HepG2 (cell line): ENCODE data around the gene R3HCC1L. TPM values are rescaled to one million over a fixed set of nuclear protein-coding genes. Genes with fewer than 3 reads are reported as not detected.
A peak's percentile ranks its signal among the peaks of the same experiment; 100 is the strongest.

Experiments used
- ATAC-seq: fragments of 200-7000 bp; cut with Tn5 transposase; 3 replicates; pipeline ENCODE4 v1.9.1; 2020; ENCODE audit warnings: mild to moderate bottlenecking, moderate library complexity
- BruUV-seq: library from RNA; stranded (reverse); fragments of 400-500 nt; replicated peaks from 2 replicates; lab custom pipeline; 2021; lab: Mats Ljungman, UMichigan
- CTCF ChIA-PET: fragments of 300-600 bp; formaldehyde crosslinking; extraction: SDS; loops from one replicate; lab custom pipeline; 2021; ENCODE audit warnings: low total read pairs, inconsistent platforms, low intra/inter-chr PET ratio; lab: Yijun Ruan, JAX
- POLR2A ChIA-PET: fragments of 350-600 bp; sonication (Branson Sonifier 250); formaldehyde crosslinking; loops from one replicate; lab custom pipeline; 2020; ENCODE audit warnings: antibody characterized with exemption, inconsistent platforms; lab: Yijun Ruan, JAX
- DNase-seq: peaks from one replicate; pipeline ENCODE4 v3.0.0-alpha.2; 2015; ENCODE audit warnings: low spot score
- FAIRE-seq: peaks from 3 replicates; lab custom pipeline; 2011; peaks lifted over from hg19 to GRCh38; lab: Jason Lieb, UNC
- H2AFZ ChIP-seq: one replicate; pipeline ENCODE4 v1.6.1; 2011; ENCODE audit warnings: low read length, inconsistent platforms
- H3K27ac ChIP-seq: fragments of 300-600 bp; 3 replicates; pipeline ENCODE4 v1.8.0; 2011; ENCODE audit warnings: mixed run types, mild to moderate bottlenecking, mixed read lengths, low read length, inconsistent platforms; ENCODE audit not compliant: insufficient read depth; ENCODE audit errors: extremely low read length
- H3K27me3 ChIP-seq, 2 experiments: fragments of 200-600 bp in 1 of 2; 2 replicates in 1 of 2; 3 replicates in 1 of 2; pipeline versions ENCODE4 v1.6.0 to v1.8.0; 2011; ENCODE audit warnings: low read length in 2 of 2, mild to moderate bottlenecking in 2 of 2, moderate library complexity in 2 of 2, inconsistent platforms in 1 of 2; ENCODE audit not compliant: insufficient read depth in 2 of 2, control insufficient read depth in 1 of 2
- H3K36me3 ChIP-seq, 2 experiments: fragments of 200-600 bp in 1 of 2; replicated peaks in 1 of 2; 2 replicates in 1 of 2; 3 replicates in 1 of 2; pipeline versions ENCODE4 v1.5.1 to v1.8.0; 2011; ENCODE audit warnings: low read length in 2 of 2, inconsistent platforms in 1 of 2; ENCODE audit not compliant: insufficient read depth in 2 of 2, control insufficient read depth in 1 of 2
- H3K4me1 ChIP-seq: 2 replicates; pipeline ENCODE4 v1.5.1; 2012; ENCODE audit warnings: low read length, inconsistent platforms; ENCODE audit not compliant: insufficient read depth
- H3K4me2 ChIP-seq: 2 replicates; pipeline ENCODE4 v1.6.0; 2011; ENCODE audit warnings: low read depth, low read length, inconsistent platforms
- H3K4me3 ChIP-seq, 3 experiments: fragments of 200-600 bp in 1 of 3; sonication (generic), shearing (Covaris generic) in 1 of 3; replicated peaks in 1 of 3; 2 replicates each; pipeline ENCODE4 v1.5.1; 2011 to 2016; ENCODE audit warnings: low read length in 3 of 3, inconsistent platforms in 2 of 3, low read depth in 2 of 3, mild to moderate bottlenecking in 2 of 3, control low read depth in 1 of 3, mixed read lengths in 1 of 3; ENCODE audit not compliant: insufficient read depth in 1 of 3
- H3K79me2 ChIP-seq: one replicate; pipeline ENCODE4 v1.6.1; 2011; ENCODE audit warnings: low read length, inconsistent platforms; ENCODE audit not compliant: insufficient read depth
- H3K9ac ChIP-seq: 2 replicates; pipeline ENCODE4 v1.6.0; 2011; ENCODE audit warnings: mild to moderate bottlenecking, low read depth, low read length, inconsistent platforms; ENCODE audit not compliant: insufficient read depth
- H3K9me3 ChIP-seq: 2 replicates; pipeline ENCODE4 v1.5.1; 2012; ENCODE audit warnings: mild to moderate bottlenecking, low read length
- H4K20me1 ChIP-seq: 2 replicates; pipeline ENCODE4 v1.6.0; 2011; ENCODE audit warnings: inconsistent platforms, mild to moderate bottlenecking, low read length, moderate library complexity; ENCODE audit not compliant: insufficient read depth
- AGO2 ChIP-seq: fragments of 200-400 bp; formaldehyde crosslinking; optimal IDR thresholded peaks from 2 replicates; pipeline ENCODE3; 2017; ENCODE audit warnings: mild to moderate bottlenecking, low read depth, low read length, moderate library complexity
- ARNT2 ChIP-seq: sonication (generic); formaldehyde crosslinking; IDR thresholded peaks from 2 replicates; pipeline ENCODE4 v1.8.0; 2022; ENCODE audit warnings: mild to moderate bottlenecking, low read depth, missing genetic modification reagents, moderate library complexity
- DPF2 ChIP-seq: sonication (generic); formaldehyde crosslinking; IDR thresholded peaks from 2 replicates; pipeline ENCODE4 v1.4.0; 2020; ENCODE audit warnings: mild to moderate bottlenecking, low read depth, missing genetic modification reagents, borderline replicate concordance
- HCFC1 ChIP-seq: fragments of 150-350 bp; IDR thresholded peaks from 2 replicates; pipeline ENCODE4 v1.6.1; 2014; ENCODE audit warnings: low read depth, low read length
- MAFF ChIP-seq: IDR thresholded peaks from 2 replicates; pipeline ENCODE4 v1.6.1; 2011; ENCODE audit warnings: low read depth, low read length, improper control_type of control experiment
- MAFK ChIP-seq, 2 experiments: IDR thresholded peaks in 1 of 2; conservative IDR thresholded peaks in 1 of 2; 2 replicates each; pipeline ENCODE4 v1.6.1; 2011; ENCODE audit warnings: improper control_type of control experiment in 2 of 2, low read length in 2 of 2
- RORA ChIP-seq: sonication (generic); formaldehyde crosslinking; IDR thresholded peaks from 2 replicates; pipeline ENCODE4 v1.5.0; 2020; ENCODE audit warnings: mild to moderate bottlenecking, missing genetic modification reagents, moderate library complexity
- SIN3B ChIP-seq: fragments of 150-350 bp; IDR thresholded peaks from 2 replicates; pipeline ENCODE4 v1.6.1; 2014; ENCODE audit warnings: low read length
- SNAPC4 ChIP-seq: sonication (generic); formaldehyde crosslinking; IDR thresholded peaks from 2 replicates; pipeline ENCODE4 v1.4.0; 2020; ENCODE audit warnings: mild to moderate bottlenecking, missing genetic modification reagents
- THYN1 ChIP-seq: sonication (generic); formaldehyde crosslinking; IDR thresholded peaks from 2 replicates; pipeline ENCODE4 v1.8.1; 2023; ENCODE audit warnings: low read depth, mild to moderate bottlenecking, moderate library complexity, missing genetic modification reagents, borderline replicate concordance
- YEATS2 ChIP-seq: sonication (generic); formaldehyde crosslinking; IDR thresholded peaks from 2 replicates; pipeline ENCODE4 v1.4.0; 2020; ENCODE audit warnings: missing genetic modification reagents, borderline replicate concordance
- ZNF101 ChIP-seq: sonication (generic); formaldehyde crosslinking; IDR thresholded peaks from 2 replicates; pipeline ENCODE4 v1.4.0; 2020; ENCODE audit warnings: mild to moderate bottlenecking, low read depth, missing genetic modification reagents, borderline replicate concordance
- ZNF605 ChIP-seq: sonication (generic); formaldehyde crosslinking; IDR thresholded peaks from 2 replicates; pipeline ENCODE4 v1.8.0; 2022; ENCODE audit warnings: mild to moderate bottlenecking, missing genetic modification reagents
- WGBS: methylation state at CpG from one replicate; pipeline ENCODE4 v1.1.6; 2017; ENCODE audit warnings: low lambda C conversion rate; 5-methylcytosine and 5-hydroxymethylcytosine counted together
- in situ Hi-C: cut with HindIII; loops from 2 replicates; pipeline ENCODE4 v1.10.0; 2017; ENCODE audit warnings: low pct_unique_long_range_greater_than_20kb; ENCODE audit not compliant: extremely low pct_ligation_motif_present
- intact Hi-C: fragments of 100-400 bp; cut with micrococcal nuclease; formaldehyde crosslinking; loops from one replicate; pipeline ENCODE4 v1.10.0; 2022; ENCODE audit not compliant: unreplicated experiment
- polyA plus RNA-seq, 8 experiments: library from polyadenylated mRNA; depleted of rRNA in 3 of 8; stranded (reverse) in 7 of 8; unstranded in 1 of 8; fragments of >200 nt; fragmentation: Illumina TruSeq in 4 of 8; extraction: Trizol in 4 of 8; gene quantifications; 2 replicates each; pipeline versions ENCODE4 v1.2.1 to v1.2.3, GENCODE V29; 2011 to 2016; ENCODE audit warnings: low read depth in 4 of 8, missing spikeins in 1 of 8, mixed read lengths in 1 of 8; ENCODE audit not compliant: insufficient read depth in 1 of 8
- total RNA-seq, 5 experiments: library from RNA; depleted of rRNA; stranded (reverse); fragments of >200 nt; fragmentation: Illumina TruSeq; extraction: Trizol; gene quantifications; 2 replicates each; pipeline ENCODE4 v1.2.3, GENCODE V29; 2016; ENCODE audit warnings: low read depth in 1 of 5

Gene R3HCC1L
- total and polyA plus RNA-seq, 2 of the 13 experiments (the other 11 are each of a cell fraction or from before 2014, with no cell fraction given) = 6.5 to 12.2 TPM

- H3K79me2 ChIP-seq = no peaks in the 10 kb centered on the region
- WGBS = over 99% methylated on average over 2 of the region's 2 CpGs
- no peaks in the 10 kb centered on the region for H3K4me1 ChIP-seq
- no peaks in the 10 kb centered on the region for H3K27me3 ChIP-seq
- H3K27ac ChIP-seq = no peak overlapping the region
- H3K4me3 ChIP-seq = no peak overlapping the region
- TF ChIP-seq ZNF101 (CRISPR knock-in tag) (no peak), MAFF (peak; percentile 87), MAFK (conservative IDR thresholded peaks at IDR 0.05 in 1 of 2, IDR thresholded peaks at IDR 0.05 in 1 of 2; ENCODE audit: low read length in 2 of 2) (peak; percentile 82 to 89), RORA (CRISPR knock-in tag) (no peak), AGO2 (no peak)
- FAIRE-seq (no peak), DNase-seq (no peak), ATAC-seq (no peak)
- ChIA-PET CTCF (no interaction called here), POLR2A (no interaction called here)
- intact Hi-C loops = no loop called here
- H3K9me3 ChIP-seq = peaks cover 7% of the 10 kb centered on the region; the same call in 1 of the 2 replicates
- H2AFZ ChIP-seq = no peak overlapping the region
- in situ Hi-C loops = no loop called here
- no TSS peak for BruUV-seq
- H3K4me2 ChIP-seq = no peak overlapping the region
- H3K9ac ChIP-seq = no peak overlapping the region
- H4K20me1 ChIP-seq = no peaks in the 10 kb centered on the region
- peaks cover 0 to 3% of the 10 kb centered on the region in 2 experiments; a peak in 1 of 5 replicates for H3K36me3 ChIP-seq
Measured at GRCh38 chr10:98215373-98215772, 80.9 kb downstream of the R3HCC1L start.

- no peaks in the 10 kb centered on the region for H3K79me2 ChIP-seq
- WGBS = 96% methylated on average over 1 of the region's 1 CpG
- POLR2A ChIA-PET = no interaction called here
- no peak for TF ChIP-seq ARNT2 (CRISPR knock-in tag)
- TF ChIP-seq DPF2 (CRISPR knock-in tag) = no peak
- no peak for TF ChIP-seq SIN3B
- no peak for TF ChIP-seq THYN1 (CRISPR knock-in tag)
- TF ChIP-seq YEATS2 = no peak
- no peak for TF ChIP-seq HCFC1
- no peak for TF ChIP-seq ZNF605
- no peak for TF ChIP-seq SNAPC4
Measured at GRCh38 chr10:98217801-98218200, 83.3 kb downstream of the R3HCC1L start.

More at GRCh38 chr10:98217801-98218200, 83.3 kb downstream of the R3HCC1L start:
- CTCF ChIA-PET = no interaction called here
- Histone ChIP-seq H4K20me1 (no peaks in the 10 kb centered on the region), H3K4me2 (no peak overlapping the region), H3K4me3 (no peak overlapping the region), H3K36me3 (0 out of 5 replicates have a peak, but pooled peaks cover 0 to 3% of the 10 kb centered on the region in 2 experiments), H3K27ac (no peak overlapping the region), H3K9ac (no peak overlapping the region), H2AFZ (no peak overlapping the region), H3K9me3 (peaks cover 7% of the 10 kb centered on the region; the same call in 1 of the 2 replicates), H3K4me1 (no peaks in the 10 kb centered on the region), H3K27me3 (no peaks in the 10 kb centered on the region)
- in situ Hi-C loops = no loop called here
- DNase-seq (no peak), FAIRE-seq (no peak), ATAC-seq (no peak)
- no TSS peak for BruUV-seq
- intact Hi-C loops = no loop called here
